ENCODE results near the gene CBY2.
A peak's percentile ranks its signal among the peaks of the same experiment; 100 is the strongest.
"Not testable (repeated sequence)": the region's sequence is repeated elsewhere in the genome, so short reads cannot be mapped to it uniquely, and the experiment has no call there.

Gene CBY2

DNA sequence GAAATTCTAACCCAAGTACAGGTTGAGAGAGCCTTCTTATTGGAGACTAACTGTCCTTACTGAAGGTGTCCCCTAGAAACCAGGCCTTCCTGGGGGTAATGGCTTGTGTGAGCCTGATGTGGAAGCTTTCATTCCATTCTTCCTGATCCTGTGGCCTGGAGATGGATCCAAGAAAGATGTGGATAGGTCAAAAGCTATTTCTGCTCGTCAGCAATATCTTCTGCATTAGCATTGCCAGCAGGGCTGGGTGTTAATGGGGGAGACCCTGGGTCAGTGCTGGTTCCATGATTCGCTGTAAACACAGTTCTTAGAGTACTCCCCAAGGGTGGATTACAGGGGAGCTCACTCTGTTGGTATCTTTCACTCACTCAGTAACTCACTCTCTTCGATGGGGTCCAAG is 42.9 kb downstream of the CBY2 start:
- DNase-seq (ENCODE audit: low spot score), result no peak

DNA sequence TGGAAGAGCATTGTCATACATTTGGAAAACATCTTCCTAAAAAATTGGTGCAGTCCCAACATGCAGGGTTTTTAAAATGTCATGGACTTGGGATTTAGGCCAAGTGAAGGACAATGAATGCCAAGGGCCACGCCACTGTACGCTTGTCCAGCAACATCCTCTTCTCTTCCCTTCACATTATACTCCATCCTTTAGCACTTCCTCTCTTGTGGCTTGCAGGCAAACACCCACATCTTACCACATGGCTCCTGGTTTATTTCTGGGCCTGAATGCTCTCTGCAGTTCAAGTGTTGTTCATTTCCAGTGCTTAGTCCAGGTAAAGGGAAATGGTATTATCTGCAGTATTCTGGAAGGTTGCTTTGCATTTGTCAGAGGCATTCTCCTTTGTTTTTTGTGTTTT is 45.0 kb downstream of the CBY2 start:
- DNase-seq (ENCODE audit: low spot score), result peak; percentile 26

DNA sequence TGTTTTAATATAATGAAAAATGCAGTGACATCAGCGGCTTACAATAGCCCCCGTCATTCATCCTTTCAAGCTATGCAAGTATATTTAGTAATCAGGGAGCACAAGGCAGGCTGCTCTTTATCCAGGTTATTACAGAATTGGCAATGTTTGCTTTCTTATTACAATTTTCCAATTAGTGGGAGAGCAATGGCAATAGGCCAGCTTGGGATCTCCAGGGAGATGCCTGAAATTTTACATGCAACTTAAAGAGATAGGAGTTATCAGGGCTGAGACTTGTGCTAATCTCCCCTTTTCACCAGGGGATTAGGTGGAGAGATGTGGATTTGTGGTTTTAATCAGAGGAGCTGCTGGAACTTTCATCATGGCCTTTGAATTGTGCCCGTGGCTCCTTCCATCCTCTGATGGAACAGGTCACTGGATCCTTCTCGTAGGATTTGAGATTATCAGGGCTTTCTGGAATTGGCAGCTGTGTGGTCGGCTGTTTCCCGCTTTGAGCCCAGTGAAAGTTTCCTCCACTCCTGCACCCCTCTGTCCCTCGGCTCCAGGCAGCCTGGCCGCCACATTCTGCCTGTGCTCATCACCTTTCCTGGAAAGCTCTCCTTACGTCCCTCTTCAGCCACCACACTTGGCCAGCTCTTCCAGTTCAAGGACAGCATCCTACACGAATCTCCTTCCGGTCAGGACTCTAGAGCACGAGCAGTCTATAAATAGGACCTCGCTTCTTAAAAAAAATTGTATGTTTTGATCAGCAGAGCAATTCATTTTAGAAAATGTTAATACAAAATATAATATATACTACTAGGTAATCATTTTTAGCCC is 47.0 kb downstream of the CBY2 start:
- DNase-seq (ENCODE audit: low spot score), result no peak

DNA sequence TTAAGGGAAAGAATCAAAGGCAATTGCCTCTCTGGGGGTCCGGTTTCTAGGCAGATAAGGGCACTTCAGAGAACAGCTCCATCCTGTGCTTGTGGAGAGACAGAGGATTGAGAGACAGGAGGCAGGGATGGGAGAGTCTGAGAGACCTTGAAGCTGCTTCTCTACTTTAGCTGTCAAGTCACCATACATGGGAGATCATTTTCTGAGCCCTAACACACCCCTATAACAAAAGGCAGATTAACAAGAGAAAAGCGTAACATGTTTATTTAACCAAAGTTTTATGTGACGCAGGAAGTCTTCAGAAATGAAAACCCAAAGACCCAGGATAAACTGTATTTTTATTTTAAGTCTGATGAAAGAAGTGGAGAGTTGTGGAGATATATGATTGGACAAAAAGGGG is 48.4 kb downstream of the CBY2 start:
- DNase-seq (ENCODE audit: low spot score), result no peak

DNA sequence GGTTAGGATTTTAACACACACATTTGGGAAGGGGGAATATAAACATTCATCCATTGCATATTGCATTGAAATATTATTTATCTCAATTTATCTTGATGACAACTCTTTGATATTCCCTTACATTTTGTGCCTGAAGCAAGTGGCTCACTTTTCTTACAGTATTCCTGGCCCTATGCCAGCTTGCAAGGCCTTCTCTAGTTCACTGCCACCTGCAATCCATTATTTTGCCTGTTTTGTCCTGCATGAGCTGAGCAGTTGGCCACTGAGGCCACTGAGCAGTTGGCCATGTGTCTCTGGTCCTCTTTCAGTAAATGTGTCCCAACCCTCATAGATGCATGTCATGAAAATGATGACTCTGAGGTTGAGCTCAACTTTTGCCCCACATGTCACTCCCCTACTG is 49.8 kb downstream of the CBY2 start:
- DNase-seq (ENCODE audit: low spot score), result no peak

DNA sequence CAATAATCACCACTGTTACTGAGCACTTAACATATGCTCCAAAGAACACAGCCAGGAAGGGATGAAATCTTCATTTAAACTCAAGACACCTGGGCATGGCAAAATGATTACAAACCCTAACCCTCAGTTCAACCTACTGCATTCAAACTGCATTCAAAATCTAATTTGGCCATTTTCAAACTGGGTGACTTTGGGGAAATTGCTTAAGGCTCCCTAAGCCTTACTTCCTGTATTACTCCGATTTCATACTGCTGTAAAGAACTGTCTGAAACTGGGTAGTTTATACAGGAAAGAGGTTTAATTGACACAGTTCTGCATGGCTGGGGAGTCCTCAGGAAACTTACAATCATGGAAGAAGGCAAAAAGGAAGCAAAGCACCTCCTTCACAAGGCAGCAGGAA is 50.4 kb downstream of the CBY2 start:
- DNase-seq (ENCODE audit: low spot score), result no peak

DNA sequence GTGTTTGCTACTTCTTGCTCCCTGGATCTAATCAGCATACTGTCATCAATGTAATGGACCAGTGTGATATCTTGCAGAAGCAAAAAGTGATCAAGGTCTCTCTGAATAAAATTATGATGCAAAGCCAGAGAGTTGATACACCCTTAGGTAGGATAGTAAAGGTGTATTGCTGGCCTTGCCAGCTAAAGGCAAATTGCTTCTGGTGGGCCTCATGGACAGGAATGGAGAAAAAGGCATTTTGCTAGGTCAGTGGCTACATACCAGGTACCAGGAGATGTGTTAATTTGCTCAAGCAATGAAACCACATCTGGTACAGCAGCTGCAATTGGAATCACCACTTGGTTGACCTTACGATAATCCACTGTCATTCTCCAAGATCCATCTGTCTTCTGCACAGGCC is 54.4 kb downstream of the CBY2 start:
- DNase-seq (ENCODE audit: low spot score), result not testable (repeated sequence)

DNA sequence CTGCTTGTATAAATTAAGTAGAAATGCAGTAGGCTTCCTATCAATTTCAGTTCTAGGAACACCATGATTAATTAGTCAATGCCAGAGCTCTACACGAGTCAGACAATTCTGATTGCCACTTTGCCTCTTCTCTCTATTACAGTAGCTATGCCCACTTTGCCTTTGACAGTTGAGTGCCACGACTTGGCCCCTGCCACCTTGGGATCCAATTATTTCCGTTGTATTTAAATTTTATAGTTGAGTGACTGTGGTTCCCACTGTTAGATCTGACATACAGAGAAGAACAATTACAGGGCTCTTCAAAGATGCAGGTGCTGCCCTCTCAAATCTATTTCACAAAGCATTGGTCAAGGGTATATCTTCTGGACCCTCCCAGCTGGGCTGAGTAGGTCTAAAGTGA is 55.5 kb downstream of the CBY2 start:
- DNase-seq (ENCODE audit: low spot score), result not testable (repeated sequence)

DNA sequence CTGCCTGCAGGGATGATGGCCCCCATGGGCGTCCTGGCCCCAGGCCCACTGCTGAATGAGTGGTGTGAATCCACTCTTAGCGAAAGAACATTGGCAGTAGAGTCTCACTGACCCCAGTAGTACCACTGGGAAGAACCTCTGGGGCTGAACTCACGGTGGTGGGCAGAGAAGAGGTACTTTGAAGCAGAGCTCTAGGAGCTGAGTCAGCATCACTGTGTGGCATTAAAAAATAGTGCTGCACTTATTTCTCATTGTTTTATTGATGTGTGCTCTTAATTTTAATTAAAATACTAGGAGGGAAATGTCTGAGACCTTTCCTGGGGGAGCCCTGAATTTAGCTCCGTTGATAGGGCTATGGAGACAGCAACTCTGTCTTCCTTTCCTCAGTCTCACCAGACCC is 61.3 kb downstream of the CBY2 start:
- no peak for DNase-seq (ENCODE audit: low spot score)
